NT2/D1 (cell line): ENCODE data around the gene CHST12.

Experiments
- SUZ12 ChIP-seq: IDR thresholded peaks from 2 replicates; pipeline ENCODE4 v1.6.1; 2011; ENCODE audit not compliant: insufficient read length, insufficient read depth; ENCODE audit errors: extremely low read depth
- YY1 ChIP-seq: IDR thresholded peaks from 2 replicates; pipeline ENCODE4 v1.6.1; 2011; ENCODE audit not compliant: insufficient read length, insufficient read depth

- TF ChIP-seq YY1: no peak
- TF ChIP-seq SUZ12: no peak
These were observed 40.1 kb downstream of the CHST12 start for GRCh38 chr7:2443491-2443890.
